ENCODE measurements around the gene NUP50.

GRCh38 chr22:45163099-45163450 lies 650 bp upstream of the NUP50 start:
- TF ChIP-seq CTCF (IDR thresholded peaks at IDR 0.05) (no peak), POLR2A (IDR thresholded peaks at IDR 0.05) (no peak)
